ENCODE data around the gene CLCF1.

Gene CLCF1

GRCh38 chr11:67372321-67372992 lies 941 bp downstream of the CLCF1 start:
- TF ChIP-seq CTCF (IDR thresholded peaks at IDR 0.05; ENCODE audit: low read length) (no peak), EZH2 (IDR thresholded peaks at IDR 0.05; ENCODE audit: borderline replicate concordance, low read length) (no peak)
- Histone ChIP-seq H3K9ac (ENCODE audit: low read length) (no peak overlapping the region), H3K27me3 (ENCODE audit: insufficient read depth, low read length) (peaks cover 16% of the 10 kb centered on the region; the same call in 1 of the 2 replicates), H3K9me3 (ENCODE audit: low read length) (no peaks in the 10 kb centered on the region), H3K4me1 (ENCODE audit: insufficient read depth, low read length, severe bottlenecking) (peaks cover 15% of the 10 kb centered on the region), H3K4me3 (ENCODE audit: low read depth, low read length, poor library complexity, severe bottlenecking) (peak overlapping the region; percentile 50), H4K20me1 (ENCODE audit: insufficient read depth, low read length) (no peaks in the 10 kb centered on the region), H3F3A (ENCODE audit: insufficient read depth, low read length) (no peaks in the 10 kb centered on the region), H3K79me2 (ENCODE audit: insufficient read depth, low read length) (no peaks in the 10 kb centered on the region), H3K4me2 (ENCODE audit: low read length) (peak overlapping the region; percentile 61), H3K9me2 (ENCODE audit: low read depth, low read length) (no peaks in the 10 kb centered on the region), H2AFZ (ENCODE audit: low read length) (no peak overlapping the region), H3K27ac (ENCODE audit: low read depth, low read length, poor library complexity, severe bottlenecking) (no peak overlapping the region), H3K36me3 (ENCODE audit: insufficient read depth, low read length) (no peaks in the 10 kb centered on the region)

- Histone ChIP-seq H3K27ac (ENCODE audit: low read depth, low read length, poor library complexity, severe bottlenecking) (no peak overlapping the region), H3K4me3 (ENCODE audit: low read depth, low read length, poor library complexity, severe bottlenecking) (no peak overlapping the region), H3K4me2 (ENCODE audit: low read length) (no peak overlapping the region), H3F3A (ENCODE audit: insufficient read depth, low read length) (no peaks in the 10 kb centered on the region), H3K9ac (ENCODE audit: low read length) (no peak overlapping the region), H3K4me1 (ENCODE audit: insufficient read depth, low read length, severe bottlenecking) (peaks cover 15% of the 10 kb centered on the region), H2AFZ (ENCODE audit: low read length) (no peak overlapping the region), H3K9me2 (ENCODE audit: low read depth, low read length) (no peaks in the 10 kb centered on the region), H4K20me1 (ENCODE audit: insufficient read depth, low read length) (no peaks in the 10 kb centered on the region), H3K36me3 (ENCODE audit: insufficient read depth, low read length) (no peaks in the 10 kb centered on the region), H3K9me3 (ENCODE audit: low read length) (no peaks in the 10 kb centered on the region), H3K27me3 (ENCODE audit: insufficient read depth, low read length) (0 out of 2 replicates have a peak, but pooled peaks cover 16% of the 10 kb centered on the region), H3K79me2 (ENCODE audit: insufficient read depth, low read length) (no peaks in the 10 kb centered on the region)
- TF ChIP-seq EZH2 (IDR thresholded peaks at IDR 0.05; ENCODE audit: borderline replicate concordance, low read length) (no peak), CTCF (IDR thresholded peaks at IDR 0.05; ENCODE audit: low read length) (no peak)
Measured at GRCh38 chr11:67371911-67372320, 1.5 kb downstream of the CLCF1 start.

- 0 out of 2 replicates have a peak, but pooled peaks cover 11% of the 10 kb centered on the region for H3K27me3 ChIP-seq (ENCODE audit: insufficient read depth, low read length)
- no peak overlapping the region for H3K27ac ChIP-seq (ENCODE audit: low read depth, low read length, poor library complexity, severe bottlenecking)
- H3K9me2 ChIP-seq (ENCODE audit: low read depth, low read length): no peaks in the 10 kb centered on the region
- no peak overlapping the region for H3K4me2 ChIP-seq (ENCODE audit: low read length)
- no peaks in the 10 kb centered on the region for H3F3A ChIP-seq (ENCODE audit: insufficient read depth, low read length)
- H3K79me2 ChIP-seq (ENCODE audit: insufficient read depth, low read length): no peaks in the 10 kb centered on the region
- H3K4me1 ChIP-seq (ENCODE audit: insufficient read depth, low read length, severe bottlenecking): peaks cover 15% of the 10 kb centered on the region
- no peak overlapping the region for H3K9ac ChIP-seq (ENCODE audit: low read length)
- TF ChIP-seq CTCF (IDR thresholded peaks at IDR 0.05; ENCODE audit: low read length) (peak; percentile 51), EZH2 (IDR thresholded peaks at IDR 0.05; ENCODE audit: borderline replicate concordance, low read length) (no peak)
- H4K20me1 ChIP-seq (ENCODE audit: insufficient read depth, low read length): no peaks in the 10 kb centered on the region
- H3K9me3 ChIP-seq (ENCODE audit: low read length): no peaks in the 10 kb centered on the region
- no peak overlapping the region for H3K4me3 ChIP-seq (ENCODE audit: low read depth, low read length, poor library complexity, severe bottlenecking)
- H3K36me3 ChIP-seq (ENCODE audit: insufficient read depth, low read length): no peaks in the 10 kb centered on the region
- H2AFZ ChIP-seq (ENCODE audit: low read length): no peak overlapping the region
Measured at GRCh38 chr11:67371189-67371910, 2.0 kb downstream of the CLCF1 start.

All from OCI-LY1 (cell line).